ENCODE measurements around the gene CARNS1.

CARNS1 gene

DNA sequence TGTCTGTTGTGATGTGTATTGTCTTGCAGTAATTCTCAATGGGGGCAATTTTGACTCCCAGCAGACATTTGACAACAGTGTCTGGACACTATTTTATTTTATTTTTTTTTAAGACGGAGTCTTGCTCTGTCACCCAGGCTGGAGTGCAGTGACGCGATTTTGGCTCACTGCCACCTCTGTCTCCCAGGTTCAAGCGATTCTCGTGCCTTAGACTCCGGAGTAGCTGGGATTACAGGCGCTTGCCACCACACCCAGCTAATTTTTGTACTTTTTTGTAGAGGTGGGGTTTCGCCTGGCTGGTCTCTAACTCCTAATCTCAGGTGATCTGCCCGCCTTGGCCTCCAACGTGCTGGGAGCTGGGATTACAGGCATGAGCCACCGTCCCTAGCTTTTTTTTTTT lies 14.2 kb downstream of the CARNS1 start:
- DNase-seq: no peak

DNA sequence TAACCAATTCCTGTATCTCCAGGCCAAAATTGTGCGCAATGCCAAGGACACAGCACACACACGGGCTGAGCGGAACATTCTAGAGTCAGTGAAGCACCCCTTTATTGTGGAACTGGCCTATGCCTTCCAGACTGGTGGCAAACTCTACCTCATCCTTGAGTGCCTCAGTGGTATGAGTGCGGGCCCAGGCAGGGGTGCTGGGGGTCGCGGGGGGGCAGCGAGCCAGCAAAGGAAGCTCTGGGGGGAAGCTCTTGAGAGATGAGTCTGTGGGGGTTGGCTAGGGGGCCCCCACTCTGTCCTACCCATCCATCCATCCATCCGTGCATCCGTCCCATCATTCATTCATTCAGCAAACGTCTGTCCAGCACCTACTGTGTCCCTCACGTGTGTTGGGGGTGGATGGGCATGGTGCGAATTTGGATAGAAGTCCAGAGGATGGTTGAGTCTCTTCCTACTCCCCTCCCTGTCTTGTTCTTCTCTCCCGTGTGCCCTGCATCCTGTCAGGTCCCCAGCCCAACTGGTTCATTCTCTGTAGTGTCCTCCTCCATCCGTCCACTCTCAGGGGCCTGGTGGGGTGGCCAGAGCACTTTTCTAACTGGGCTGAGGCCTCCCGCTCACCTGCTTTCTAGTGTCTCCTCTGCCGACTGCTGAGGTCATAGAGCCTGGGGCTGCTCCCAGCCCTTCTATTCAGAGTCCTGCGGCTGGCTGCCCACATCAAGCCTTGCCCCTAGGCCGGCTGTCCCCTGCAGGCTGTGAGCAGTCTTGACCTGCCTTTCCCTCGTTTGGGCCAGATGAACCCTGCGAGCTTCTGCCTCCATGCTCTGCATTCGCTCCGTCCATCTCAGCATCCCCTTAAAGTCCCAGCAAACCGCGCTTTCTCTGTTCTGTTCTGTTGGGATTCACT lies 16.1 kb downstream of the CARNS1 start:
- no peak for DNase-seq

DNA sequence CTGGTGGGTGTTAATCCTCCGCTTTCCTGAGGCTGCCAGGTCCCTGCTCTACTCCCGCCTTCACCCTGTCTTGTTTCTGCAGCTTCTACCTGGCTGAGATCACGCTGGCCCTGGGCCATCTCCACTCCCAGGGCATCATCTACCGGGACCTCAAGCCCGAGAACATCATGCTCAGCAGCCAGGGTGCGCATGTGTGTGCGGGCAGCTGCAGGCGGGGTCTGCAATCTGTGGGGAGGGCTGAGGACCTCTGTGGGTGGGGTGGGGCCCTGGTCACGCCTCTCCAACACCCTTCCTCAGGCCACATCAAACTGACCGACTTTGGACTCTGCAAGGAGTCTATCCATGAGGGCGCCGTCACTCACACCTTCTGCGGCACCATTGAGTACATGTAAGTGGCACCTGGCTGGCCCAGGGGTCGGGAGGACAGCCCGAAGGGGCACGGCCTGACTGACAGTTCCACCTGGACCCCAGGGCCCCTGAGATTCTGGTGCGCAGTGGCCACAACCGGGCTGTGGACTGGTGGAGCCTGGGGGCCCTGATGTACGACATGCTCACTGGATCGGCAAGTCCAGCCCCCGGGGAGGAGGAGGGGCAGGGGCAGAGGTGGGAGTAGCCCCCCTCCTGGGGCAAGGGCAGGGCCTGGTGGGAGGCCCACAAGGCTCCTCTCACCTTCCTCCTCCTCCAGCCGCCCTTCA lies 17.3 kb downstream of the CARNS1 start:
- DNase-seq: no peak

DNA sequence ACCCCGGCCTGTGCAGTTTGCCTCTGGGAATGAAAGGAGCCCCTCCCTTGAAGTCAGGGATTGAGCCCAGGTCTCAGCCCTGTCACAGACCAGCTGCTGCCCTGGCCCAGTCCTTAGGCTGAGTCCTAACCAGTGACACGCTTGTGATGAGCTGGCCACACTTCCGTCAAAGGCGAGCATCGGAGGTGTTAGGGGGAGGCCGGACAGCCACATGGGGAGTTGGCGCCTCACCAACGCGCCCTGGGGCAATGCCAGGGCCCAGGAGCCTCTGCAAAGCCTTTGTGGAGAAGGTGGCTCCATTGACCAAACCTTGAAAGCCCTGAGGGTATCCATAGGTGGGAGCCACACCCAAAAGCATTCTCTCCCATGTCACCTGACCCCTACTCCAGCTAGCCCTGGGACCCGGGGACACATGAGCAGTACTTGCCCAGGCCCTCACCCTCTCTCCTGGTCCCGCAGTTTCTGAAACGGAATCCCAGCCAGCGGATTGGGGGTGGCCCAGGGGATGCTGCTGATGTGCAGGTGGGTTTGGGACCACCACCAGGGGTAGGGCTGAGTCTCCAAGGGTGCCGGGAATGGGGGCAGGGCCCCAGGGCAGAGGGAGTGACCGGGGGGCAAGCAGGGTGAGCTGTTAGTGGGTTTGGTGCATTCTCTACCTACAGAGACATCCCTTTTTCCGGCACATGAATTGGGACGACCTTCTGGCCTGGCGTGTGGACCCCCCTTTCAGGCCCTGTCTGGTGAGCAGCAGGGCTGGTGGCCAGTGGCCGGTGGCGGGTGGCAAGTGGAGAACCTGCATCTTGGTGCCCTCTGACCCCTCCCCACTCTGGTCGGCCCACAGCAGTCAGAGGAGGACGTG lies 18.3 kb downstream of the CARNS1 start:
- no peak for DNase-seq

DNA sequence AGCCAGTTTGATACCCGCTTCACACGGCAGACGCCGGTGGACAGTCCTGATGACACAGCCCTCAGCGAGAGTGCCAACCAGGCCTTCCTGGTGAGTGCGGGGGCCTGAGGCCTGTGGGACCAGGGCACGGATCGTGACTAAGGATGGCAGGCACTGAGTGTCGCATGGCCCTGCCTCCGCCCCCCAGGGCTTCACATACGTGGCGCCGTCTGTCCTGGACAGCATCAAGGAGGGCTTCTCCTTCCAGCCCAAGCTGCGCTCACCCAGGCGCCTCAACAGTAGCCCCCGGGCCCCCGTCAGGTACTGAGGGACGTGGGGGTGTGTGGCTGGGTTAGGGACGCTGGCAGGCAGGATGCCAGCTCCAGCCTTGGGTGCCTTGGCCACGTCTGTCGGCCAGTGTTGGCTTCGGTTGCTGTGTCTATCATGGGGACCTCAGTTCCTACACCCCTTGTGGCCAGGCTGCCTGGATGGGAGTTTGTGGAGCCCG lies 19.0 kb downstream of the CARNS1 start:
- DNase-seq: no peak

DNA sequence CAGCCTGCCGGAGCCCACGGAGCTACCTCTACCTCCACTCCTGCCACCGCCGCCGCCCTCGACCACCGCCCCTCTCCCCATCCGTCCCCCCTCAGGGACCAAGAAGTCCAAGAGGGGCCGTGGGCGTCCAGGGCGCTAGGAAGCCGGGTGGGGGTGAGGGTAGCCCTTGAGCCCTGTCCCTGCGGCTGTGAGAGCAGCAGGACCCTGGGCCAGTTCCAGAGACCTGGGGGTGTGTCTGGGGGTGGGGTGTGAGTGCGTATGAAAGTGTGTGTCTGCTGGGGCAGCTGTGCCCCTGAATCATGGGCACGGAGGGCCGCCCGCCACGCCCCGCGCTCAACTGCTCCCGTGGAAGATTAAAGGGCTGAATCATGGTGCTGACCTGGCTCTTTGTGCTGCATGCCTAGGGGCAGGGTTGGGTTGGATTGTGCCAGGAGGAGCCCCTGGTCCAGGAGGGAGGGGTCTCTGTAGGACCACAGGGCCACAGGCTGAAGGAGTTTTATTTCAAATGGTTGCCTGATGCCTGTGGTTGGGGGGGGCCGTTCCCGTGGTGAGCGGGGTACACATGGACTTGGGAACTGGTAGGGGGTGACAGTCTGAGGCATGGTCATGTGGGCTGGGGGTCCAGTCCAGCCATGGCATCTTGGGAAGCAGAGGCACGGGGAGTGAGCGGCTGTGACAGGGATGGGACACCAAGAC lies 19.7 kb downstream of the CARNS1 start:
- no peak for DNase-seq

DNA sequence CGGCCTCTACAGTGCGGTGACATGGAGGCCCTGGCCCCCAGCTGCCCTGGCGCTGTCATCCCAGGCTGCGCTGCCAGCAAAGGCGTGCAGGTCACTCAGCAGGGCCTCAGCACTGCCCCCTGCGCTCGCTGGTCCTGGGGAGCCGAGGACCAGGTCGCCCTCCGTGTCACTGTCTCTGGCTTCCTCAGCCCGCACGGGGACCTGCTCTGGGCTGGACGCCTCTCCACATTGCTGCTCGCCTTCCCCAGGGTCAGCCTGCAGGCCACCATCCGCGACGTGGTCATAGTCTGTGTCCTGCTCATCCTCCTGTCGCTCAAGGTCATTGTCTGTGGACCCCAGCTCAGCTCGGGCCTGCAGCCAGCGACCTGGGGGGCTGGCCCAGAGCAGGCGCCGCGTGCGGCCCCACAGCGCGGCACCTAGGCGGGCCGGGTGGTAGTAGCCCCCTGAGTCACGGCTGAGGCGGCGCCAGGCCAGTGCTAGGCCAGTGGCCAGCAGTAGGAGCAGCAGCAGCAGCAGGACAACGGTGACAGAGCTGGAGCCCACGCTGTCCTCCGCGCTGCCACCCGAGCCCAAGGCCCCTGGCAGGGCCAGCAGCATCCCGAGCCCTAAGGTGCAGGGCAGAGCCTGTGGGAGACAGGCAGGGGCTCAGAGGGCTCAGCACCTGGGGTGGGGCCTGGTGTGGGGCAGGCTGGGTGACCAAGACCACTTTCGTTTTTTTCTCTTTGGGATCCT lies 20.4 kb downstream of the CARNS1 start:
- no peak for DNase-seq

DNA sequence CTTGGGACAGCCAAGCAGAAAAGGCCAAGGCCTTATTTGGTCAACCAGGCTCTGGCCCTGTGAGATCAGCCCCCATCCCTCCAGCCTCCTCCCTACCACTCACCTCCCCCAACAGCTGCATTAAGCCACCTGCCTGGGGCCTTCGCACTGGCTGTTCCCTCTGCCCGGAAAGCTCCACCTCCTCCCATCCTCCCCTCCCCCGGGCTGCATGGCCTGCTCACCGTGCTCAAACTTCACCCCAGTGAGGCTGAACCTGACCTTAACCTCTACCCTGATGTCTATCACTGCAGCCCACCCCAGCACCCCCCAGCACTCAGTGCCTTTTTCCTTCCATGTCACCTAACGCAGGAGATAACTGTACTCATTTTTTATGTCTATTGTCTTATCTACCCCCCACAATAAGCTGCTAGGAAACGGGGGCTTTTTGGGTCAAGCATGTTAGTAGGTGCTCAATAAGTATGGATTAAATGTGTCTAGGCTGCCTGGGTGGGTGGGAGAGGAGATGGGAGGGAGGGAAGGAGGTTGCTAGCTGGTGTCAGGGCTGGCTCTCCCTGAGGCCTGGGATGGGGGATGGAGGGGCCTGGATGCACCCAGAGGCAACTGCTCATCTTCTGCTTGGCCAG lies 21.1 kb downstream of the CARNS1 start:
- no peak for DNase-seq

DNA sequence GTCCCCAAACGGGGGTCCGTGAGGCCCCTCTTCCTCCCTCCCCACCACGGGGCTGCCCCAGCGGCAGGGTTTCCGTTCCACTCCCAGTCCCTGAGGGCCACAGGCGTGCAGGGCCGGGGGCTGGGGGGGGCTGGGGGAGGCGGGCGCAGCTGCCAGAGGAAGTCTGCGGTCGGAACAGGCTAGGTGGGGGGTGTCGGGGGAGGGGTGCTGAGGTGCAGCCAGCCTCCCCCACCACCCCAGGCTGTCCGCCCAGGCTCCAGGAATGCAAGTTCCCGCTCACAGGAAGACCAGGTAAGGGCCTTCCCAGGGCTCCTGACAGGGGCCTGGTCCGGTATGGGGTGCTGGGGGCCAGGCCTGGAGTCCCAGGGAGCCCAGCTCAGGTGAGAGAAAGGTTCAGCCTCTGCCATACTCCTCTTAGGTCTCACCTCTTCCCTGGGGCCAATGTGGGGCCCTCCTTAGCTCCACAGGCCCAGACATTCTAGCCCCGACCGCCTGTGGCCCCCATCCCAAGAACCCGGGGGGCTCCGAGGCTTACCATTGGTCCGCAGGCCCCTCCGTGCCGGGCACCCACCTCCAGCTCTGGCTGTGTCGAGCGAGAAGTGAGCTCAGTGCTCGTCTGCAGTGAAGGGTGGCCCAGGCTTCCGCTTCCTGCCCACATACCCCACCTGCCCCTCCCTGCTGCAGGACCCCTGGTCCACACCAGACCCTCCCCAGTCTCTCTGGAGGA lies 21.8 kb downstream of the CARNS1 start, which contains the start of gene PTPRCAP:
TSS of gene PTPRCAP (minus strand) at position 601 of the 727 bp plus-strand sequence. CDS start at position 538, 63 bp downstream.
- DNase-seq: peak; percentile 72

DNA sequence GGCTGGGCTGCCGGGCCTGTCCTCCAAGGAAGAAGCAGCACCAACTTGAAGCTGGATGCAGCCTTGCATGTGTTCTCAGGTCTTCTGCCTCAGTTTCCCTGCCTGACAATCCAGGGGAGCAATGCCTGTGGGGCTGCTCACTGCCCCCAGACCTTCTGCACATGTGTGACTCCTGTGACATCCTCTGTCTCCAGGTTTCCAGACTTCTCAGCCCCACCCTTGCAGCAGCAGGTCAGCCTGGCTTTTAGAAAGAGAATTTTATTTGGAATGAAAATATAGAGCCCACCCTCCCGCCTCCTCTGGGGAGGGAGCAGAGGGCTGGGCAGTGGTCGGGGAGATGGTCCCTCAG lies 22.3 kb downstream of the CARNS1 start:
- no peak for DNase-seq

DNA sequence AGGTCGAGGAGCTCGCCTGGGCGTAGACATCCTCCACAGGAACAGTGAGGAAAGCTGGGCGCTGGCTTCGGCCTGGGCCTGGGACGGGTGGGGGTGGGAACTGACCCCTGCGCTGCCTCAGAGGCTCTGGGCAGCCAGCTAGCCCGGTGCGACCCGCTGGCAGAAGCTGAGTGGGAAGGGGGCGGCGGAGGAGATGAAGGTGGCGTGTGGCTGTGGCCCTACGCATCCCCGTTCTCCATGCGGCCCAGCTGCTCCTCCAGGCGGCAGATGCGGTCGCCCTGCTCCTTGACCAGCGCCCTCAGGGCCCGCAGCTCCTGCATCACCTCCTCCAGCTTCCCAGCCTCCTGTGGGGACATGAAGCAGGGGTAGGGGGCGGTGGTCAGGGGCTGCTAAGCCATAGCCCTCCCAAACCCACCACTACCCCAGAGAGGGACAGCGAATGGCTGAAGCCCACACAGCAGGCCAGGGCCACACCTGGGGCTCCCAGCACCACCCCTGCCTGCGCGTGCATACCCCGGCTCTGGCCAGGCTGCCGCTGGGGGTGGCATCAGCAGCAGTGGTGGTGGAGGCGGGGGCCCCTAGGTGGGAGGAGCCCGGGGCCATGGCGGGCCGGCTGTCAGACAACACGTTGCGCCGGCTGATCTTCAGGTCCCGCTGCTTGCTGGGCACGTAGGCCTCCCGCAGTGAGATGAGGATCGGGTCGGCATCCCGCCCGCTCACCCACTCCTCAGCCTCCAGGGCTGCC lies 22.9 kb downstream of the CARNS1 start:
- peak; percentile 66 for DNase-seq

DNA sequence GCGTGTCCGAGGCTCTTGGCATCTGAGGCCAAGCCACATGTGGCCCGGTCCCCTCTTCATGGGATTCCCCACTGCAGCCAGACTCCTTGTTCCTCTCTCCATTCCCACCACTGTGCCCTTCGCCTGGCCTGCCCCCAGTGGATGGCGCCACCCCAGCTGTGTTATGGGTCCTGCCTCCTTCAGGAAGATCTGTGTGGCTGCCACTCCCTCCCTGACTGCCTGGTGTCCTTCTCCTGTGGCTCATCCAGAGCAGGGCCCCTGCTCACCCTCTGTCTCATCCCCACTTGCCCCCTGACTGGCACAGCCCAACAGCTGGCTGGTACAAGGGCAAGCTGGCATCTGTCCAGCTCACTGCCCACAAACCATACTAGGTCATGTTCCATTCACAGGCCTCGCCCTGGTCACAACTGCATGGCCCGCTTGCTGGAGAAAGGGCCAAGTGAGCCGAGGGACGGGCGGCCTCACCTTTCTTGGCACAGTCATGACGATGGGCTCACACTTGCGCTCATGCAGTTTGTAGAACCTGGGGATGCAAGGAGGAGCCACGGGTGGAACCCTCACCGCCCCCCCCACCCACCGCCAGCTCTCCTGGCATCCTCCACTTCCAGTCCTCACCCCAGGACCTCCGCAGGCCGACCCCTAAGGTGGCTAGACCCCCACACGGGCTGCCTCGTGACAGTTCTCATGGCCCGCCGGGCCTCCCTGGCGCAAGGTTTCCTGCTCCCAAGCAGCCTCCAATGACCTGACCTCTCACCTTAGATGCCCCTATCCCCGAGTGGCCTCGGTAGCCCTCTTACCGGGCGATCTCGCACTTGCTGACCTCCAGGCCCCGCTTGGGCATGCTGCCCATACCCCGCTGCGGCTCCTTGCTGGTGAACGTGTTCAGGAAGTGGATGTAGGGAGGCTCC lies 24.1 kb downstream of the CARNS1 start:
- no peak for DNase-seq

DNA sequence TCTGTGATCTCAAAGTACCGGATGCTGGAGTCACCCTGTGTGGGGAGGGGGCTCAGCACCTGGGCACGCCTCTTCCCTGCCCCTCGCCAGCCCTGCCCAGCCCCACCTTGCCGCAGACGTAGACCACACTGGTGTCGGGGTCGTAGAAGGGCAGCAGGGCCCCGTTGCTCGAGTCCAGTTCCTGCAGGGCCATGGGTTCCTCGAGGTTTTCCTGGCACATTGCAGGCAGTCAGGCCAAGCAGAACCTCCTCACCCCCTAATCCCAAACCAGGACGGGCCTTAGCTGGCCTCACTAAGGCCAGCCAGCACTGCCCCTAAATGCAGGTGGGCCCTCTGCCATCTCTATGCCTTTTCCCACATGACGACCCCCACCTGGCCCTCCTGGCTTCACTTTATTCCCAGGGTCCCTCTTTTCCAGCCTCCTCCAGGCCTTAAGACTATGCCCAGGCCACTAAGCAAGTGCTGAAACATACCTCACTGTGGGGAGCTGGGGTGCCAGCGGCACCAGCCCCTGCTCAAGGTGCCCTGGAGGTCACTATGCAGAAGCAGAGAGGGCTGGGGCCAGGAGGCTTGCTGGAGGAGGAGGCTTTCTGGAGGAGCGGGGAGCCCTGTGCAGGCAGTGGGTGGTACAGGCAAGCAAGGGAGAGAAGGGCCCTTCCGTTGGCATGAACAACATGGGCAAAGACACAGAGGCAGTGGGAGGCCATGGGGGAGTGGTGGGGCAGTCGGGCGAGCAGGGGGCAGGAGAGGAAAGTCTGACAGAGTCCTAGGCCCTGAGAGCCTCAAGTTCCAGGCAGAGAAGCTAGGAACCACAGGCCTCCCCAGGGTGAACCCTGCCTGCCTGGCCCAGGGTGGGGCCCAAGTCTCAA lies 25.0 kb downstream of the CARNS1 start:
- no peak for DNase-seq

DNA sequence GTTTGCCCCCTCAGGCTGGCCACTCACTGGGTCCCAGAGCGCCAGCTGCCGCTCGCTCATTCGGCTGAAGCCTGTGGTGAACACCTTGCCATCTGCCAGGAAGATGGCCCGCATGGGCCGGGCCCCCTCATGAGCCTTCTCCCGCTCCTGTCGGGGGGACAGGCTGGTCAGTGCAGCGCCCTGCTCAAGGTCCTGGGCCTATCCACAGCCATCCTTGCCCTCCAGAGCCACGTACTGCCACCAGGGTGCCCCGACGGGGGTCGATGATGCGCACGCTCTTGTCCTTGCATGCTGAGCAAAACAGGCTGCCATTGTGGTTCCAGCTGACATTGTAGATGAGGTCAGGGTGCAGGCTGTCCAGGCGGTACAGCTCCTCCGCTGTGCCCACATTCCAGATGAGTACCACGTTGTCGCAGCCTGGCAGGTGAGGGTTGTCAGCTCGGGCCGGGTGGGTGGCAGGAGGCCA lies 25.7 kb downstream of the CARNS1 start:
- DNase-seq: no peak

DNA sequence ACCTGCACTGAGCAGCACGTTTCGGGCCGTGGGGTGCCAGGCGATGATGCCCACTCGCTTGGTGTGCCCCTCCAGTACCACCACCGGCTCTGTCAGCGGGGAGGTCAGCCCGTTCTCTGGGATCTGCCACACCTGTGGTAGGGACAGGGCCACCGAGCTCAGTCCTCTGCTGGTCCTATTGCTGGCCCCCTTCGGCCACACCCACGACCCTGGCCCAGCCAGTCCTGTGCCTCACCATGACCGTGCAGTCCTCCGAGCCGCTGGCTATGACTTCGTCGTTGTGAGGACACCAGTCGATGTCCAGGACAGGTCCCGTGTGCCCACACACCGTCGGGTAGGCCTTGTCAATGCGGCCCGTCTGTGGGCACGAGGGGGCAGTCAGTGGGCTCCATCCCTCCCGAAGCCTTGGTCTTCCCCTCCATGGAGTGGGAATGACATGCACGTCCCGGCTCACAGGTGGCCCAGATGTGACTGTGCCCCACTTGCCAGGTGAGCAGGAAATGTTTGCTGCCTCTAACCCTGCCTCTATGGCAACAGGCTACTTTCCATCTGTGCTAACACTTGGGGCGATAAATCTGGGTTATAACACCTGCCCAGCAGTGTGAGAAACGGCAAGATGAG lies 26.4 kb downstream of the CARNS1 start:
- DNase-seq: no peak

DNA sequence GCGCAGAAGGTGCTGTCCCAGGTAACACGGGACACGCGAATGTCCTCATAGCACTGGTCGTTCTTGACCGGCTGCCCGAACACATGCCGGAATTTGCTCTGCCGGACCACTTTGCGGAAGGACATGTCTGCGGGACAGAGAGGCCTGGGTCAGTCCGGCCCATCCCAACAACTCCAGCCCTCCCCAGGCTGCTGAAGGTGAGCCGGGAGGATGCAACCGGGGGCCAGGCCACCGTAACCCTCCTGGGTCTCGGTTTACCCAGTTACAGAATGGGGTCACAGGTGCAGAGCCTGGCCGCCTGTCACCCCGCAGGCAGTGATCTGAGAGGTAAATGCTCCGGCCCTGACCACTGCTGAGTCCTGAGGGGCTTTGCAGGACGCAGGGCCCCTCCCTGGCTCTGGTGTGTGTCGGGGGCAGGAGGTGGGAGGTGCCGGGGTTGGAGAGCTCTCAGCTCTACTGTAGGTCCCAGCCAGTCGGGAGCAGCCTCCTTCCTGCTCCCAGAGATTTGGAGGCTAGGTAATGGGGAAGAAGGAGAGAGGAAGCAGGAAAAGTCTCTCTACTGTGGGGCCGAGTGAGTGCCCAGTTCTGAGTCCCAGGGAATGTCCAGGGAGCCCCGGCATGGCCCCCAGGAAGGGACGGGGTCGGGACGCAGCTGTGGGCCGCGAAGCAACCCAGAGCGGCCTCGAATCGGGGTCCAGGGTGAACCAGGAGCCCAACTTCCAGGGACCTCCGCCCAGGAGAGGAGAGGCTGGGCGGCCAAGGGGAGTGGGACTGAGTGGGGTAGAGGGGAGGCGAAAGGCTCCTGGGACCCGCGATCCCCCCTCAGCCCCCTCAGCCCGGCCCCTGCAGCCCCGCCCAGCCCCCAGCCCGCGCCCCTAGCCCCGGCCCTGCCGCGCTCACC lies 27.3 kb downstream of the CARNS1 start:
- no peak for DNase-seq

Measured in activated gamma-delta T cell (primary cell).